ENCODE data around the gene WWTR1. TPM values are rescaled to one million over a fixed set of nuclear protein-coding genes. Genes with fewer than 3 reads are reported as not detected.

Gene WWTR1
- total RNA-seq, 4 donors from 2014 or later = 40.3 to 80.4 (median 67.6) TPM

GRCh38 chr3:149588909-149589308 lies 68.9 kb downstream of the WWTR1 start:
- intact Hi-C loops (cut with DNase I; ENCODE audit: low total_unique reads) (no loop called here), in situ Hi-C loops (cut with MboI; ENCODE audit: low pct_ligation_motif_present in 1 of 4, low pct_unique_long_range_greater_than_20kb in 1 of 4, low sequenced_read_pairs in 3 of 4) (no loop called here)
- Histone ChIP-seq H3K27me3 (peaks cover 5% of the 10 kb centered on the region), H3K36me3 (no peaks in the 10 kb centered on the region), H3K4me1 (peaks cover 0 to 28% (median 1%) of the 10 kb centered on the region in 4 donors), H3K4me3 (no peak overlapping the region), H3K27ac (peak overlapping the region in 3 of 4 donors; percentile 25 to 44 (median 27)), H3K9me3 (no peaks in the 10 kb centered on the region)
- WGBS, 2 donors (ENCODE audit: low coverage in 1 of 2) = 42 to 59% methylated on average over 4 of the region's 4 CpGs
- DNase-seq = no peak
- no peak for TF ChIP-seq EP300 (IDR thresholded peaks at IDR 0.05; ENCODE audit: low read depth)
- TF ChIP-seq POLR2A (IDR thresholded peaks at IDR 0.05) = no peak
- TF ChIP-seq POLR2AphosphoS5 (IDR thresholded peaks at IDR 0.05) = no peak
- TF ChIP-seq CTCF (IDR thresholded peaks at IDR 0.05) = no peak

DNA sequence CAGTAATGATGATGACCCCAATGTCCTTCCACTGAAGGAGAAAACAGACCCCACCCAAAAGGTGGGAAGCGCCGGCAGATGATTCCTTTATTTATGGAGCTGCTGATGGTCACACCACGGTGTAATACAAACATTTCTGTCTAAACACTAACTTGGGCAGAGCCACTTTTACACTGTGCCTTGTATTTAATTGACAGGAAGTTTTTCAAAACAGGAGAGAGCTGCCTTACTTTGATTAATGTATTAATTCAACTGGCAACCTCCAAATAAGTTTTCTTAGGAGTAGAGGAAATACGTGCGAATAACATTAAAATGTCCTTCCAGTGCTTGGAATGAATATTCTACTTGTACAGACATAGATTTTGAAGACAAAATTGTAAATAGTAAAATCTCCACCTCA lies 70.4 kb downstream of the WWTR1 start:
- Histone ChIP-seq H3K4me1 (peaks cover 0 to 28% (median 3%) of the 10 kb centered on the region in 4 donors), H3K9me3 (no peaks in the 10 kb centered on the region), H3K4me3 (no peak overlapping the region), H3K27ac (no peak overlapping the region), H3K27me3 (peaks cover 5% of the 10 kb centered on the region), H3K36me3 (no peaks in the 10 kb centered on the region)
- in situ Hi-C loops (cut with MboI; ENCODE audit: low pct_ligation_motif_present in 1 of 4, low pct_unique_long_range_greater_than_20kb in 1 of 4, low sequenced_read_pairs in 3 of 4) (no loop called here), intact Hi-C loops (cut with DNase I; ENCODE audit: low total_unique reads) (no loop called here)
- DNase-seq = no peak
- WGBS, 2 donors (ENCODE audit: low coverage in 1 of 2) = 73 to 83% methylated on average over 5 of the region's 5 CpGs
- TF ChIP-seq POLR2AphosphoS5 (IDR thresholded peaks at IDR 0.05) (no peak), CTCF (IDR thresholded peaks at IDR 0.05) (no peak), EP300 (IDR thresholded peaks at IDR 0.05; ENCODE audit: low read depth) (no peak), POLR2A (IDR thresholded peaks at IDR 0.05) (no peak)

GRCh38 chr3:149586871-149587270 lies 71.0 kb downstream of the WWTR1 start:
- H3K27me3 ChIP-seq = peaks cover 5% of the 10 kb centered on the region
- H3K4me1 ChIP-seq = peaks cover 0 to 33% (median 8%) of the 10 kb centered on the region in 4 donors
- in situ Hi-C loops (cut with MboI; ENCODE audit: low pct_ligation_motif_present in 1 of 4, low pct_unique_long_range_greater_than_20kb in 1 of 4, low sequenced_read_pairs in 3 of 4) = no loop called here
- no peaks in the 10 kb centered on the region for H3K9me3 ChIP-seq
- no peaks in the 10 kb centered on the region for H3K36me3 ChIP-seq
- TF ChIP-seq POLR2AphosphoS5 (IDR thresholded peaks at IDR 0.05) (no peak), EP300 (IDR thresholded peaks at IDR 0.05; ENCODE audit: low read depth) (no peak), POLR2A (IDR thresholded peaks at IDR 0.05) (no peak), CTCF (IDR thresholded peaks at IDR 0.05) (no peak)
- H3K4me3 ChIP-seq = no peak overlapping the region
- no peak overlapping the region for H3K27ac ChIP-seq
- DNase-seq = no peak
- intact Hi-C loops (cut with DNase I; ENCODE audit: low total_unique reads) = no loop called here
- 85% methylated on average over 1 of the region's 1 CpG; no CpG with 5 or more reads in 1 of the 2 donors for WGBS, 2 donors (ENCODE audit: low coverage in 1 of 2)

- H3K4me1 ChIP-seq = peaks cover 0 to 47% (median 22%) of the 10 kb centered on the region in 4 donors
- no peak overlapping the region for H3K27ac ChIP-seq
- peaks cover 5% of the 10 kb centered on the region for H3K27me3 ChIP-seq
- intact Hi-C loops (cut with DNase I; ENCODE audit: low total_unique reads) = no loop called here
- no peak overlapping the region for H3K4me3 ChIP-seq
- WGBS, 2 donors (ENCODE audit: low coverage in 1 of 2) = 59 to 73% methylated on average over 2 of the region's 2 CpGs
- H3K36me3 ChIP-seq = no peaks in the 10 kb centered on the region
- no peak for DNase-seq
- in situ Hi-C loops (cut with MboI; ENCODE audit: low pct_ligation_motif_present in 1 of 4, low pct_unique_long_range_greater_than_20kb in 1 of 4, low sequenced_read_pairs in 3 of 4) = no loop called here
- no peaks in the 10 kb centered on the region for H3K9me3 ChIP-seq
- TF ChIP-seq POLR2AphosphoS5 (IDR thresholded peaks at IDR 0.05) = no peak
- TF ChIP-seq POLR2A (IDR thresholded peaks at IDR 0.05) = no peak
- TF ChIP-seq CTCF (IDR thresholded peaks at IDR 0.05) = no peak
- TF ChIP-seq EP300 (IDR thresholded peaks at IDR 0.05; ENCODE audit: low read depth) = no peak
Observed at GRCh38 chr3:149585401-149585726, 72.5 kb downstream of the WWTR1 start.
